H1 (cell line): Measurements from ENCODE around the gene ZNF584. TPM values are rescaled to one million over a fixed set of nuclear protein-coding genes. Genes with fewer than 3 reads are reported as not detected.

Experiments used
- CTCF ChIA-PET: fragments of 300-600 bp; sonication (Branson Sonifier 250); formaldehyde crosslinking; loops from one replicate; lab custom pipeline; 2021; ENCODE audit not compliant: partially characterized antibody; lab: Charles Lee
- POLR2A ChIA-PET: fragments of 300-600 bp; sonication (Branson Sonifier 250); formaldehyde crosslinking; loops from one replicate; lab custom pipeline; 2021; ENCODE audit warnings: inconsistent platforms; ENCODE audit not compliant: partially characterized antibody; lab: Charles Lee
- DNase-seq, 2 experiments: peaks; one replicate each; pipeline versions ENCODE4 v3.0.0 to v3.0.0-alpha.2; 2010 to 2022; ENCODE audit warnings: low spot score in 2 of 2, low read depth in 1 of 2, mixed read lengths in 1 of 2
- FAIRE-seq: peaks from 2 replicates; lab custom pipeline; 2011; peaks lifted over from hg19 to GRCh38; lab: Jason Lieb, UNC
- H2AFZ ChIP-seq: 2 replicates; pipeline ENCODE4 v1.8.1; 2012; ENCODE audit warnings: low read length, inconsistent platforms
- H2AK5ac ChIP-seq: 2 replicates; pipeline ENCODE4 v1.6.1; 2013; ENCODE audit warnings: low read depth, low read length
- H2BK120ac ChIP-seq: replicated peaks from 2 replicates; pipeline ENCODE3; 2013; ENCODE audit warnings: low read depth, low read length, inconsistent platforms
- H2BK12ac ChIP-seq: 2 replicates; pipeline ENCODE4 v1.6.1; 2013; ENCODE audit warnings: low read depth, low read length
- H2BK15ac ChIP-seq: 2 replicates; pipeline ENCODE4 v1.6.1; 2013; ENCODE audit warnings: low read length
- H2BK20ac ChIP-seq: 2 replicates; pipeline ENCODE4 v1.6.1; 2013; ENCODE audit warnings: low read length
- H2BK5ac ChIP-seq: 2 replicates; pipeline ENCODE4 v1.6.1; 2013; ENCODE audit warnings: low read depth, low read length
- H3K14ac ChIP-seq: 2 replicates; pipeline ENCODE4 v1.6.1; 2013; ENCODE audit warnings: inconsistent platforms; ENCODE audit not compliant: insufficient read length
- H3K18ac ChIP-seq: 2 replicates; pipeline ENCODE4 v1.6.1; 2013; ENCODE audit warnings: low read length; ENCODE audit errors: extremely low read depth
- H3K23ac ChIP-seq: 2 replicates; pipeline ENCODE4 v1.6.1; 2013; ENCODE audit warnings: inconsistent platforms; ENCODE audit not compliant: insufficient read length
- H3K23me2 ChIP-seq: 2 replicates; pipeline ENCODE4 v1.6.1; 2013; ENCODE audit warnings: low read depth, low read length
- H3K27ac ChIP-seq: 2 replicates; pipeline ENCODE4 v1.6.1; 2011; ENCODE audit warnings: low read depth, low read length, inconsistent platforms
- H3K27me3 ChIP-seq, 4 experiments: replicated peaks in 1 of 4; 1 replicate in 1 of 4; 2 replicates in 3 of 4; pipeline versions ENCODE4 v1.6.1 to v1.8.1; 2011 to 2013; ENCODE audit warnings: low read length in 3 of 4, mild to moderate bottlenecking in 3 of 4, inconsistent platforms in 2 of 4, mixed read lengths in 2 of 4, moderate library complexity in 1 of 4; ENCODE audit not compliant: control insufficient read depth in 3 of 4, insufficient read depth in 3 of 4; ENCODE audit errors: extremely low read depth in 1 of 4
- H3K36me3 ChIP-seq, 4 experiments: 2 replicates each; pipeline versions ENCODE4 v1.6.1 to v1.8.1; 2011 to 2013; ENCODE audit warnings: mild to moderate bottlenecking in 4 of 4, low read length in 3 of 4, moderate library complexity in 2 of 4, control low read depth in 1 of 4, inconsistent platforms in 1 of 4; ENCODE audit not compliant: insufficient read depth in 4 of 4, control insufficient read depth in 2 of 4
- H3K4ac ChIP-seq: replicated peaks from 2 replicates; pipeline ENCODE3; 2013; ENCODE audit warnings: low read length, low read depth, mixed read lengths, inconsistent platforms; ENCODE audit not compliant: insufficient read length
- H3K4me1 ChIP-seq, 4 experiments: replicated peaks in 1 of 4; 1 replicate in 1 of 4; 2 replicates in 3 of 4; pipeline versions ENCODE4 v1.6.1 to v1.8.1; 2011 to 2013; ENCODE audit warnings: low read length in 3 of 4, inconsistent platforms in 2 of 4, mixed read lengths in 1 of 4; ENCODE audit not compliant: insufficient read depth in 4 of 4, control insufficient read depth in 3 of 4
- H3K4me2 ChIP-seq, 2 experiments: 2 replicates each; pipeline versions ENCODE4 v1.6.1 to v1.8.1; 2011 to 2013; ENCODE audit warnings: low read depth in 2 of 2, low read length in 2 of 2, control low read depth in 1 of 2, inconsistent platforms in 1 of 2, mild to moderate bottlenecking in 1 of 2; ENCODE audit not compliant: insufficient read depth in 1 of 2
- H3K4me3 ChIP-seq, 4 experiments: fragments of 200-600, 300-600 bp in 1 of 4; sonication (generic), shearing (Covaris generic), sonication (Bioruptor Twin) in 1 of 4; 2 replicates each; pipeline versions ENCODE4 v1.5.1 to v1.8.1; 2011 to 2016; ENCODE audit warnings: low read length in 4 of 4, low read depth in 3 of 4, control low read depth in 2 of 4, inconsistent platforms in 2 of 4, mild to moderate bottlenecking in 2 of 4, mixed read lengths in 1 of 4, moderate library complexity in 1 of 4; ENCODE audit not compliant: insufficient read depth in 2 of 4; ENCODE audit errors: extremely low read depth in 1 of 4
- H3K56ac ChIP-seq: replicated peaks from 2 replicates; pipeline ENCODE3; 2013; ENCODE audit warnings: low read depth, mild to moderate bottlenecking, mixed read lengths, low read length, inconsistent platforms; ENCODE audit not compliant: insufficient read length
- H3K79me1 ChIP-seq: 2 replicates; pipeline ENCODE4 v1.6.1; 2013; ENCODE audit warnings: low read depth, low read length, control low read depth
- H3K79me2 ChIP-seq, 2 experiments: 2 replicates each; pipeline versions ENCODE4 v1.6.1 to v1.8.1; 2012 to 2013; ENCODE audit warnings: low read length in 2 of 2, mild to moderate bottlenecking in 2 of 2, inconsistent platforms in 1 of 2; ENCODE audit not compliant: insufficient read depth in 2 of 2, control insufficient read depth in 1 of 2
- H3K9ac ChIP-seq, 4 experiments: replicated peaks in 1 of 4; 1 replicate in 1 of 4; 2 replicates in 3 of 4; pipeline versions ENCODE4 v1.6.1 to v1.8.1; 2011 to 2013; ENCODE audit warnings: low read depth in 3 of 4, low read length in 3 of 4, control low read depth in 2 of 4, mild to moderate bottlenecking in 2 of 4, moderate library complexity in 2 of 4, inconsistent platforms in 1 of 4; ENCODE audit errors: extremely low read depth in 1 of 4
- H3K9me3 ChIP-seq, 2 experiments: 2 replicates each; pipeline versions ENCODE4 v1.6.1 to v1.8.1; 2012 to 2013; ENCODE audit warnings: mild to moderate bottlenecking in 2 of 2, moderate library complexity in 2 of 2, control low read depth in 1 of 2, inconsistent platforms in 1 of 2, low read depth in 1 of 2, low read length in 1 of 2, mixed read lengths in 1 of 2; ENCODE audit not compliant: insufficient read depth in 2 of 2
- H4K20me1 ChIP-seq, 2 experiments: replicated peaks in 1 of 2; 2 replicates each; pipeline versions ENCODE3 to v1.8.1; 2011 to 2013; ENCODE audit warnings: inconsistent platforms in 2 of 2, low read length in 2 of 2, mild to moderate bottlenecking in 1 of 2; ENCODE audit not compliant: insufficient read depth in 2 of 2, control insufficient read depth in 1 of 2
- H4K5ac ChIP-seq: 2 replicates; pipeline ENCODE4 v1.6.1; 2013; ENCODE audit warnings: low read length, low read depth, mixed read lengths, inconsistent platforms; ENCODE audit not compliant: insufficient read length
- H4K8ac ChIP-seq: 2 replicates; pipeline ENCODE4 v1.8.0; 2013; ENCODE audit warnings: mild to moderate bottlenecking, moderate library complexity, low read length, inconsistent platforms; ENCODE audit not compliant: insufficient read depth; ENCODE audit errors: extremely low read depth
- H4K91ac ChIP-seq: replicated peaks from 2 replicates; pipeline ENCODE3; 2013; ENCODE audit warnings: low read length, mixed read lengths, inconsistent platforms; ENCODE audit not compliant: insufficient read length
- ASH2L ChIP-seq: fragments of 200-600, 300-600 bp; sonication (generic); IDR thresholded peaks from one replicate; pipeline ENCODE4 v1.7.1; 2017; ENCODE audit warnings: low read length
- FOSL1 ChIP-seq: IDR thresholded peaks from 2 replicates; pipeline ENCODE4 v1.6.1; 2011; ENCODE audit warnings: mild to moderate bottlenecking, low read depth, low read length, moderate library complexity; ENCODE audit not compliant: insufficient read depth
- GTF2F1 ChIP-seq: IDR thresholded peaks from 2 replicates; pipeline ENCODE4 v1.6.1; 2012; ENCODE audit warnings: low read depth, low read length, improper control_type of control experiment, borderline replicate concordance
- KDM1A ChIP-seq: fragments of 200-600, 300-600 bp; sonication (generic); IDR thresholded peaks from 2 replicates; pipeline ENCODE4 v1.7.1; 2016; ENCODE audit warnings: mild to moderate bottlenecking, low read length, borderline replicate concordance
- KDM5A ChIP-seq: fragments of 200-600 bp; IDR thresholded peaks from 2 replicates; pipeline ENCODE4 v1.7.1; 2012; ENCODE audit warnings: mild to moderate bottlenecking, low read length, inconsistent platforms, mixed read lengths
- MAFK ChIP-seq: IDR thresholded peaks from 2 replicates; pipeline ENCODE4 v1.6.1; 2012; ENCODE audit warnings: low read depth, mild to moderate bottlenecking, improper control_type of control experiment, low read length
- POLR2AphosphoS5 ChIP-seq: IDR thresholded peaks from 2 replicates; pipeline ENCODE4 v1.6.1; 2011; ENCODE audit warnings: low read depth, low read length
- RBBP5 ChIP-seq: IDR thresholded peaks from 2 replicates; pipeline ENCODE4 v1.7.1; 2012; ENCODE audit warnings: low read depth, mild to moderate bottlenecking, inconsistent platforms, low read length, moderate library complexity, borderline replicate concordance
- RFX5 ChIP-seq: IDR thresholded peaks from 2 replicates; pipeline ENCODE4 v1.6.1; 2011; ENCODE audit warnings: low read depth, low read length, improper control_type of control experiment, borderline replicate concordance
- SIRT6 ChIP-seq: IDR thresholded peaks from one replicate; pipeline ENCODE4 v1.7.1; 2012; ENCODE audit warnings: low read length, inconsistent platforms
- SIX5 ChIP-seq: IDR thresholded peaks from 2 replicates; pipeline ENCODE4 v1.6.1; 2011; ENCODE audit warnings: mild to moderate bottlenecking, low read depth, low read length
- SP2 ChIP-seq: IDR thresholded peaks from 2 replicates; pipeline ENCODE4 v1.6.1; 2012; ENCODE audit warnings: mild to moderate bottlenecking, low read length, inconsistent platforms
- WGBS, 2 experiments: shearing (Covaris generic) in 1 of 2; methylation state at CpG; one replicate each; pipeline versions ENCODE4 v1.1.6 to v1.1.7; 2013 to 2015; ENCODE audit warnings: low lambda C conversion rate in 2 of 2, mixed read lengths in 2 of 2, inconsistent platforms in 1 of 2, low coverage in 1 of 2, missing lambda C conversion rate in 1 of 2; ENCODE audit not compliant: insufficient replicate concordance in 2 of 2, insufficient coverage in 1 of 2, insufficient read length in 1 of 2; ENCODE audit errors: extremely low coverage in 1 of 2, missing lambda C conversion rate in 1 of 2; 5-methylcytosine and 5-hydroxymethylcytosine counted together
- polyA plus RNA-seq, 7 experiments: library from polyadenylated mRNA; depleted of rRNA in 3 of 7; stranded (reverse) in 5 of 7; unstranded in 2 of 7; fragments of >200 nt in 5 of 7; fragments of 200-250 nt in 2 of 7; gene quantifications; 1 replicate in 5 of 7; 2 replicates in 1 of 7; 4 replicates in 1 of 7; pipeline versions ENCODE4 v1.2.1 to v1.2.3, GENCODE V29; 2011 to 2013; ENCODE audit warnings: missing spikeins in 2 of 7, mixed read lengths in 2 of 7
- total RNA-seq: library from RNA; stranded (reverse); fragmentation: NEBNext Ultra II Directional; extraction: Animal tissue kit (Norgen Biotek cat#: 25700); gene quantifications from 2 replicates; pipeline ENCODE4 v1.2.1, GENCODE V29; 2021
- TF ChIP-seq, protein P1 (sequence below): IDR thresholded peaks from 2 replicates; pipeline ENCODE4 v1.6.1; 2012; ENCODE audit warnings: low read length, inconsistent platforms

ZNF584 gene
- total and polyA plus RNA-seq, 2 of the 8 experiments (the other 6 are each of a cell fraction or from before 2014, with no cell fraction given) = 2.5 to 5.2 TPM

DNA sequence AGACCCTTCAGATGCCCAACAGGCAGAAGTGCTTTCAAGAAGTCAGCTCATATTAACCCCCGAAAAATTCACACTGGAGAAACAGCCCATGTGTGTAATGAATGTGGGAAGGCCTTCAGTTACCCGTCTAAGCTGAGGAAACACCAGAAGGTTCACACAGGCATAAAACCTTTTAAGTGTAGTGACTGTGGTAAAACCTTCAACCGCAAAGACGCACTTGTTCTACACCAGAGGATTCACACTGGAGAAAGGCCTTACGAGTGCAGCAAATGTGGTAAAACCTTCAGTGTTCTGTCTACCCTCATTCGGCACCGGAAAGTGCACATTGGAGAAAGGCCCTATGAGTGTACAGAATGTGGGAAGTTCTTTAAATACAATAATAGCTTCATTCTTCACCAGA, 8.6 kb downstream of the ZNF584 start:
- FAIRE-seq = no peak
- Histone ChIP-seq H3K27me3 (no peaks in the 10 kb centered on the region), H2BK12ac (no peak overlapping the region), H3K14ac (no peak overlapping the region), H4K20me1 (no peaks in the 10 kb centered on the region), H3K4me2 (no peak overlapping the region), H3K4me1 (no peaks in the 10 kb centered on the region), H3K56ac (no peak overlapping the region), H3K79me1 (no peaks in the 10 kb centered on the region), H3K23me2 (no peaks in the 10 kb centered on the region), H2BK120ac (no peak overlapping the region), H2AK5ac (no peak overlapping the region), H2AFZ (no peak overlapping the region), H2BK5ac (no peak overlapping the region), H4K8ac (no peak overlapping the region), H3K4ac (no peak overlapping the region), H4K91ac (no peak overlapping the region), H3K4me3 (no peak overlapping the region), H2BK20ac (no peak overlapping the region), H3K9ac (no peak overlapping the region), H3K9me3 (peaks cover 6 to 7% of the 10 kb centered on the region in 2 experiments; a peak in 2 of 4 replicates), H3K79me2 (no peaks in the 10 kb centered on the region), H3K18ac (no peak overlapping the region), H3K36me3 (peaks cover 0 to 14% (median 6%) of the 10 kb centered on the region in 4 experiments; a peak in 4 of 8 replicates), H2BK15ac (no peak overlapping the region), H4K5ac (no peak overlapping the region), H3K27ac (no peak overlapping the region), H3K23ac (no peak overlapping the region)
- POLR2A ChIA-PET = interaction anchor here (1.6 to 2.1 kb wide), 2 partner anchors 21 to 22 kb away, joined by 4 to 8 read pairs; partner anchors contain the start of gene RNF225
- CTCF ChIA-PET = interaction anchor here (1.0 to 1.3 kb wide), 3 partner anchors 11 to 51 kb away, joined by 3 read pairs; no protein-coding TSS in a partner anchor
- DNase-seq = no peak
- 91% methylated on average over 7 of the region's 7 CpGs; no CpG with 5 or more reads in 1 of the 2 experiments for WGBS, 2 experiments
- TF ChIP-seq, protein P1, sequence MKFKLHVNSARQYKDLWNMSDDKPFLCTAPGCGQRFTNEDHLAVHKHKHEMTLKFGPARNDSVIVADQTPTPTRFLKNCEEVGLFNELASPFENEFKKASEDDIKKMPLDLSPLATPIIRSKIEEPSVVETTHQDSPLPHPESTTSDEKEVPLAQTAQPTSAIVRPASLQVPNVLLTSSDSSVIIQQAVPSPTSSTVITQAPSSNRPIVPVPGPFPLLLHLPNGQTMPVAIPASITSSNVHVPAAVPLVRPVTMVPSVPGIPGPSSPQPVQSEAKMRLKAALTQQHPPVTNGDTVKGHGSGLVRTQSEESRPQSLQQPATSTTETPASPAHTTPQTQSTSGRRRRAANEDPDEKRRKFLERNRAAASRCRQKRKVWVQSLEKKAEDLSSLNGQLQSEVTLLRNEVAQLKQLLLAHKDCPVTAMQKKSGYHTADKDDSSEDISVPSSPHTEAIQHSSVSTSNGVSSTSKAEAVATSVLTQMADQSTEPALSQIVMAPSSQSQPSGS = no peak
- TF ChIP-seq GTF2F1 (no peak), RFX5 (no peak), FOSL1 (no peak), KDM1A (no peak), KDM5A (no peak), MAFK (no peak), POLR2AphosphoS5 (no peak), SIRT6 (no peak), SP2 (no peak), ASH2L (no peak), RBBP5 (no peak), SIX5 (no peak)
